Activated T-helper 17 cell treated with anti-CD3 and anti-CD28 coated beads, Interleukin-2, amount 50 U/mL, for 72 hours (primary cell): ENCODE measurements around the gene SCN3A. TPM values are rescaled to one million over a fixed set of nuclear protein-coding genes. Genes with fewer than 3 reads are reported as not detected.

Experiments
- ATAC-seq: fragments of 150-1000 bp; cut with Tn5 transposase; replicated peaks from 2 replicates; pipeline ENCODE4 v1.10.0; 2021; ENCODE audit warnings: mild to moderate bottlenecking, moderate library complexity
- H3K27ac Mint-ChIP-seq: one replicate; pipeline ENCODE4 v1.8.0; 2022; ENCODE audit warnings: mixed read lengths
- H3K27me3 Mint-ChIP-seq: one replicate; pipeline ENCODE4 v1.8.0; 2022; ENCODE audit warnings: mixed read lengths
- H3K36me3 Mint-ChIP-seq: one replicate; pipeline ENCODE4 v1.8.0; 2022; ENCODE audit warnings: low read depth, mild to moderate bottlenecking, mixed read lengths
- H3K4me1 Mint-ChIP-seq: one replicate; pipeline ENCODE4 v1.8.0; 2022; ENCODE audit warnings: mixed read lengths
- H3K4me3 Mint-ChIP-seq: one replicate; pipeline ENCODE4 v1.8.0; 2022; ENCODE audit warnings: mild to moderate bottlenecking, mixed read lengths
- H3K9me3 Mint-ChIP-seq: one replicate; pipeline ENCODE4 v1.8.0; 2022; ENCODE audit warnings: mixed read lengths
- total RNA-seq, 2 donors: library from RNA; stranded (reverse); gene quantifications; one replicate each; pipeline ENCODE4 v1.2.3, GENCODE V29; 2022

The SCN3A gene
- total RNA-seq, 2 donors from 2014 or later = not detected

DNA sequence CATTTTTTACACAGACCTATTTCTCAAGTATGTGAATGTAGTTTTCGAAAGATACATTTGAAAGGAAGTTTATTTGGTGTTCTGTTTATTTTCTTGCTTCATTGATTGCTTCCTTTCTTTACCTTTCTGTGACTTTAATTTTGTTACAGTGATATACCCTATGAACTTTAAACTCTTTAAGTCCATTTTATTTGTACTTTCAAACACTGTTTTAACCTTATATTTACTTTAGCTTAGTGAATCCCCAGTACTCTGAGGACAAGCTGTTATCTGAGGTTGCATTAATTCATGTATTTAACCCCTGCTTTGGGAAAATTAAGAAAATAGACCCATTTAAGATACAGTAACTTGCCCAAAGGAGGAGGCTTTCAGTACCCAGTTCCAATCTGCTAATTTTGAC, 93.5 kb downstream of the SCN3A start:
- Mint-ChIP-seq H3K36me3 (no peaks in the 10 kb centered on the region), H3K4me1 (no peaks in the 10 kb centered on the region), H3K4me3 (no peak overlapping the region), H3K9me3 (no peaks in the 10 kb centered on the region), H3K27me3 (no peaks in the 10 kb centered on the region), H3K27ac (no peak overlapping the region)
- no peak for ATAC-seq

DNA sequence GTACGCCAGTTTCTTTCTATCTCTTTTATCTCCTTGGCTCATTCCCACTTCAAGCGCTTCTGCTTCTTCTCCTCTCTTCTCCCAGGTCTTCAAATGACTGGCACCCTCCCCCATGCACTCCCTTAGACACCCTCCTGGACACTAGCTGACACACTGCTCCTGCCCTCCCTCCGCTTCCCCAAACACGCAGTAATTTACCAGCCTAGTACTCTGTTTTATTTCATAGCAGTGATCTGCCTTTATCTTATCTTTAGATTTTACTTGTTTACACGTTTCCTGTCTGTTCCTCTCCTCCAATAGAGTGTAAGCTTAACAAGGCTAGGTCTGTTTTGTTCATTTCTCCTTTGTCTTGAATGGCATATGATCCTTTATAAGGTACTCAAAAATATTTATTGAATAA, 93.9 kb downstream of the SCN3A start:
- Mint-ChIP-seq H3K27me3 (no peaks in the 10 kb centered on the region), H3K4me1 (no peaks in the 10 kb centered on the region), H3K4me3 (no peak overlapping the region), H3K27ac (no peak overlapping the region), H3K9me3 (no peaks in the 10 kb centered on the region), H3K36me3 (no peaks in the 10 kb centered on the region)
- no peak for ATAC-seq

DNA sequence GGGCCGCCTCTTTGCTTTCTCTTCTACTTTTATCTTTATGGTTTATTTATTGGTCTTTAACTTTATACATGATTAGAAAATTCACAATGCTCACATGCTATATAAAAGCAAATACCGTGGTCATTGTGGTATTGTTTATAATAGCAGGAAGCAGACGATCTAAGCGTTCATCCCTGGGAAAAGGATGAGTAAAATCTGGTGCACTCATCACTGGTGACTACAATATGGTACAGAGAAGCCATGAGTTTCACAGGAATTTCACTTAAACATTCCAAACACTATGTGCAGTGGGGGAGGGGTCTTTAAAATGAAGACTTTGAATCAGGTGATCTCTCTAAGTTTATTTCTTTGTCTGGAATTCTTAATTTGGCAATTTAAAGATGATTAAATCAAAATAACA, 97.9 kb downstream of the SCN3A start:
- Mint-ChIP-seq H3K4me3 (no peak overlapping the region), H3K36me3 (no peaks in the 10 kb centered on the region), H3K27me3 (no peaks in the 10 kb centered on the region), H3K27ac (no peak overlapping the region), H3K4me1 (no peaks in the 10 kb centered on the region), H3K9me3 (no peaks in the 10 kb centered on the region)
- ATAC-seq = no peak

DNA sequence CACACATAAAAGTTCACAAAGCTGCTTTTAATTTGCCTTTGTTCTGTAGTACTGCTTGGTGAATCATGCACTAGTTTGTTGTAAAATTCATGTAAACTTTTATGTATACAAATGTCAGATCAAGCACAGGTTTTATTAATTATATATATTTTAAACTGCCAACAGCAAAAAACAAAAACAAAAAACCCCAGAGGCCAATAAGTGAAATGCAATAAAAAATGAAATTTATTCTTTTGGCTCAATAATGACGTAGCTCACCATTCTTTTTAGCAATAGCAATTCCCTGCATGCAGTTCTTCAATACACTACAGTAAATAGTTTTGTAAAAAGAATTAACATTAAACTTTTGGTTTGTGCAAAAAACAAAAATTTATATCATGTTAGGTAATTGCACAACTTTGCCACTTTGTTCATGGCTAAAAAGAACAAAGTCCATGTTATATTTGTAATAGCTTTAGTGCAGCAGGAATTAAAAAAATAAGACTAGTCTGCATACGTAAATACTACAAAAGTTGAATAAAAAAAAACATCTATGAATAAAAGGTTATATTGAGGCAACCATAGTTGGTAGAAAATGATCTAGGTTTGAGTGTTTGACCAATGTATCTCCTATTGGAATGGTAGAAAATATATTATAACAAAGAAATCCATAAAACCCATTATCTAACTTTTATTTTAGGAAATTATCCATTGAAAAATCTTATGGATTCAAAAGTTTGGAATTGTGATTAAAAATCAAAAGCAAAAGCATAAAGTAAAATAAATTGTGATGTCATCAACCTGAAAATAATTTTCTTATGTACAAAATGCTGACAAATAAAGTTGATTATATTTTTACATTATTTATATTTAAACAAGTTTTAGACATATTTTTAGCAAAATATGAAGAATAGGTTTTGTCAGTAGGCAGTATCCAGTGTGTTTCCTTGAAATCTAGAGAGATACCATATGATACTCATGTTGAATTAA, 115.6 kb downstream of the SCN3A start:
- Mint-ChIP-seq H3K36me3 (no peaks in the 10 kb centered on the region), H3K4me3 (no peak overlapping the region), H3K27ac (no peak overlapping the region), H3K27me3 (no peaks in the 10 kb centered on the region), H3K9me3 (peaks cover 10% of the 10 kb centered on the region), H3K4me1 (no peaks in the 10 kb centered on the region)
- no peak for ATAC-seq

DNA sequence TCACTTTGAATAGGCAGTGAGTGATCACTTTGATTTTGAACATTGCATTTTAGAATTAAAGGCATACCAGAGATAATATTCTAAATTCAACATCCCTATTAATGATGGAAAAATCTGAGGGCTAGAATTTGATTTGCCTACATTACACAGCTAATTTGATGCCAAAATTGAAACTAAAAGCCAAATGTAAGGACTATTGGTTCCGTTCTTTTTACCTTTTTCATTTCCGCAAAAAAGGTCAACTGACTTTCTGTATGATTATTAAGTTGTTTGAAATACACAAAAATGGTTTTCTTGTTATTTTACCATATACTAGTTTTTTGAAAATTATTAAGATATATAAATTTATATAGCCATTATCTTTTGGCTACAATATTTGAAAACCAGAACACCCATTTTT, 117.5 kb downstream of the SCN3A start:
- H3K9me3 Mint-ChIP-seq = peaks cover 20% of the 10 kb centered on the region
- H3K27ac Mint-ChIP-seq = no peak overlapping the region
- no peaks in the 10 kb centered on the region for H3K4me1 Mint-ChIP-seq
- no peak for ATAC-seq
- H3K27me3 Mint-ChIP-seq = no peaks in the 10 kb centered on the region
- H3K4me3 Mint-ChIP-seq = no peak overlapping the region
- no peaks in the 10 kb centered on the region for H3K36me3 Mint-ChIP-seq

DNA sequence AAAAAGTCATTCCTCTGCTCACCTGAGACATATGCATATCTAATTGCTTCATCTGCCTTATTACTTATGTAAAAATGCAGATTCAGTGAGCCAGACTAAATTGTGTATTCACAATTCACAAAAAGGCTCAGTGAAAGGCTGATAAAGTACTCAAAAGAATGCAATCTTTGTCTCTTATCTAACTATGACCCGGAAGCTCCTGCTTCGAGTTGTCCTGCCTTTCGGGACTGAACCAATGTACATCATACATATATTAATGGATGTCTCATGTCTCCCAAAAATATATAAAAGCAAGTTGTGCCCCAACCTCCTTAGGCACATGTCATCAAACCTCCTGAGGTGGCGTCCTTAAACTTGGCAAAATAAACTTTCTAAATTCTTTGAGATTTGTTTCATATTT, 120.5 kb downstream of the SCN3A start:
- Mint-ChIP-seq H3K27ac (no peak overlapping the region), H3K4me3 (no peak overlapping the region), H3K4me1 (no peaks in the 10 kb centered on the region), H3K36me3 (no peaks in the 10 kb centered on the region), H3K9me3 (peaks cover 13% of the 10 kb centered on the region), H3K27me3 (no peaks in the 10 kb centered on the region)
- no peak for ATAC-seq

DNA sequence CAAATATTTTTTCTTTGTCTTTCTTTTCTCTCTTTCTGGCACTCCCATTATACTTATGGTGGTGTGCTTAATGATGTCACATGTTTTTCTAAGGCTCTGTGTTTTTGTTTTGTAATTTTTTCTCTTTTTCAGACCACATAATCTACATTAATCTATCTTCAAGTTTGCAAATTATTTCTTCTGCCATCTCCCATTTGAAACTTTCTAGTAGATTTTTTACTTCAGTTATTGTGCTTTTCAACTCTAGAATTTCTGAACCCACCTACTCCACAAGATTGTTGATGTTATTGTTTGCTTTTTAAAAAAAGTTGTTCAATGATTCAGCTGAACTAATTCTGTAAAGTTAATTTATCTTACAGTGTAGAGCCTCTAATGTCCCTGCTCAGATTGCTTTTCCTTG, 121.4 kb downstream of the SCN3A start:
- Mint-ChIP-seq H3K36me3 (no peaks in the 10 kb centered on the region), H3K27me3 (no peaks in the 10 kb centered on the region), H3K4me3 (no peak overlapping the region), H3K27ac (no peak overlapping the region), H3K4me1 (no peaks in the 10 kb centered on the region), H3K9me3 (peaks cover 13% of the 10 kb centered on the region)
- no peak for ATAC-seq

DNA sequence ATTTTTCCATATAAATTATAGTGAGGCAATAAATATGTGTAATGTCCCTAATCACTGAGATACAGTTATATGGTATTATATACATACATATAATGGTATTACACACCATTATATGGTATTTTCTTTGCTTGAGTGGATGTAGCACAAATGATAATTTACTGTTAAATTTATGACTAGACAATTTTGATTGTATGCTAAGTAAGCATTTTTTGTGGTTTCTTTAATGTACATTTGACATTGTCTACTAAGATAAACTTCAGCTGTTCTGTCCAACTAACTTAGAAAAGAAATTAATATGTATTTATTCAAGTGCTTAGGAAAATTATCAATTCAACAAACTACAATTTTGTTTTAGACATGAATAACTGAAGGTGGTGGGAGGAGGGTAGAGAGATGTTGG, 122.6 kb downstream of the SCN3A start:
- ATAC-seq = no peak
- Mint-ChIP-seq H3K27me3 (no peaks in the 10 kb centered on the region), H3K4me1 (no peaks in the 10 kb centered on the region), H3K27ac (no peak overlapping the region), H3K36me3 (no peaks in the 10 kb centered on the region), H3K4me3 (no peak overlapping the region), H3K9me3 (peaks cover 13% of the 10 kb centered on the region)

DNA sequence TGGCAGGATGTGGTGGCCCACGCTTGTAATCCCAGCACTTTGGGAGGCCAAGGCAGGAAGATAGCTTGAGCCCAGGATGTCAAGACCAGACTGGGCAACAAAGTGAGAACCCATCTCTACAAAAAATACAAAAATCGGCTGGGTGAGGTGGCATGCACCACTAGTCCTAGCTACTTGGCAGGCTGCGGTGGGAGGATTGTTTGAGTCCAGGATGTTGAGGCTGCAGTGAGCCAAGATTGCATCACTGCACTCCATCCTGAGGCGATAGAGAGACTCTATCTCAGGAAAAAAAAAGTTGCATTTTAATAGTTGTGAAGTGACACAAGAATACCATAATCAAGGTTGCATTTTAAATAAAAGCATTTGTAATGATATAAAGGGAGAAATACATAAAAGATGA, 124.4 kb downstream of the SCN3A start:
- no peak overlapping the region for H3K27ac Mint-ChIP-seq
- no peak for ATAC-seq
- H3K27me3 Mint-ChIP-seq = no peaks in the 10 kb centered on the region
- peaks cover 13% of the 10 kb centered on the region for H3K9me3 Mint-ChIP-seq
- H3K4me1 Mint-ChIP-seq = no peaks in the 10 kb centered on the region
- H3K4me3 Mint-ChIP-seq = no peak overlapping the region
- H3K36me3 Mint-ChIP-seq = no peaks in the 10 kb centered on the region

DNA sequence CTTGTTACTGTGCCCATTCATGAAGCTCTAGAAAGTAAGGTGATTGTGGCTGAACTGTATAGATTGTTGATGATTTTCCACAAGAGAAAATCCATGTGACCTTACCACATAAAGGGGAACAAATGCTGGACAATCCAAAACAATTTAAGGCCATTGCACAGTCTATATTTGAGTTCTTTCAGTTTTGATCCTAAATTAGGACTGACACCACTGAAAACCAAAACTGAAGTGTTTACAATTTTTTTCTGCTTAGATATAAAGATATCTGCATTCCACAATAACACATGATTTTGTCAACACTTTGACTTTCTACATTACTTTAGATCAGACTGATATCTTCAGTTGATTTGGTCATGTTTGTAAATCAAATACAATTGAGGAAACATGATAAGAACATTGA, 124.9 kb downstream of the SCN3A start:
- Mint-ChIP-seq H3K4me3 (no peak overlapping the region), H3K27ac (no peak overlapping the region), H3K4me1 (no peaks in the 10 kb centered on the region), H3K27me3 (no peaks in the 10 kb centered on the region), H3K9me3 (peaks cover 11% of the 10 kb centered on the region), H3K36me3 (no peaks in the 10 kb centered on the region)
- ATAC-seq = no peak

DNA sequence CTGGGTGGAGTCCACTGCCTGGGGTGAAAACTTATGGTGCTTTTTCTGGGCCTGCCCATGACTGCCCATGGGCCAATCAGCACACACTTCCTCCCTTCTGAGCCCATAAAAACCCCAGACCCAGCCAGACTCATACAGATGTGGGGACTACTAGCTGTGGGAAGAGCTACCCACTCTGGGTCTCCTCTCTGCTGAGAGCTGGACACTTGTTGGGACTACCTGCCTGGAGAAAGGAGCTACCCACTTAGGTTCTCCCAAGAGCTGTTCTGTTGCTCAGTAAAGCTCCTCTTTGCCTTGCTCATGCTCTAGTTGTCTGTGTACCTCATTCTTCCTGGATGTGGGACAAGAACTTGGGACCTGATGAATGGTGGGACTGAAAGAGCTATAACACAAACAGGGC, 129.0 kb downstream of the SCN3A start:
- Mint-ChIP-seq H3K36me3 (no peaks in the 10 kb centered on the region), H3K4me3 (no peak overlapping the region), H3K27me3 (peaks cover 6% of the 10 kb centered on the region), H3K9me3 (peaks cover 7% of the 10 kb centered on the region), H3K27ac (no peak overlapping the region), H3K4me1 (no peaks in the 10 kb centered on the region)
- no peak for ATAC-seq

DNA sequence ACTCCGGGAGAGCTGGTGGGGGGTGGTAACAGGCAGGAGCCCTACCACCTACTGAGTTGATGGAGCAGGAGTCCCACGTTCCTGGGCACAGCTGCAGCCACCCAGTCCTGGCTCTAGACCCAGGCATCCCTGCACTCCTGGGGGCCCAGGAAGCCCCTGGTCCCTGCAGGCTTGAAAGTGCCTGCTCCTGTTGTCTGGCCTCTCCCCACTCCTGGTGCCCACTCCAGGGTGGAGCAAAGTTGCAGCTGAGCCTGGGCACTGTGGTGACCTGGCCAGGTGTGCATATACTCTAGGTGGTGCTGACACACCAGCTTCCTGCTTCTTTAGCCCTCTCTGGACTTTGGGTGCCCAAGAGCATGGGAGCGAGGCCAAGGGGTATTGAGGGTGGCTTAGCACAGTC, 129.5 kb downstream of the SCN3A start:
- Mint-ChIP-seq H3K36me3 (no peaks in the 10 kb centered on the region), H3K4me3 (no peak overlapping the region), H3K9me3 (peaks cover 7% of the 10 kb centered on the region), H3K27me3 (peaks cover 6% of the 10 kb centered on the region), H3K27ac (no peak overlapping the region), H3K4me1 (no peaks in the 10 kb centered on the region)
- no peak for ATAC-seq

DNA sequence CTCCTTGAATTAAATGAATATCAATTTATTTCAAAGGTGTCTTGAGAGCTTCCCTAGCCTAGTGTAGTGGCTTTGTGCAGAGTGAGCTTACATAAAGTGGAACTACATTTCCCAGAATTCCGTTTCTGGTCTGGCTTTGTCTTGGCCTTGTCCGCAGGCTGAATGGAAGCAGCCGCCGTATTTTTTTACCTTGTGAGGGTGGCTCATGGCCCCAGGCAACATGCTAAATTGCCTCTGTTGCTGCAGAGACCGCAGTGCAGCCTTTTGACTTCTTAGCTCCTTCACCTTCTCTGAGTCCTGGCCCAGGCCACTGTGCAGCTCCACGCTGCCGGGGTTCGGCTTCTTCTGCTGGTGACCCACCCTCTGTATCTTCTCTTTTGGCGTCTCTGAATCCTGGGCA, 133.8 kb downstream of the SCN3A start:
- Mint-ChIP-seq H3K27me3 (peaks cover 10% of the 10 kb centered on the region), H3K36me3 (no peaks in the 10 kb centered on the region), H3K4me1 (no peaks in the 10 kb centered on the region), H3K9me3 (peaks cover 7% of the 10 kb centered on the region), H3K27ac (no peak overlapping the region), H3K4me3 (no peak overlapping the region)
- ATAC-seq = no peak

DNA sequence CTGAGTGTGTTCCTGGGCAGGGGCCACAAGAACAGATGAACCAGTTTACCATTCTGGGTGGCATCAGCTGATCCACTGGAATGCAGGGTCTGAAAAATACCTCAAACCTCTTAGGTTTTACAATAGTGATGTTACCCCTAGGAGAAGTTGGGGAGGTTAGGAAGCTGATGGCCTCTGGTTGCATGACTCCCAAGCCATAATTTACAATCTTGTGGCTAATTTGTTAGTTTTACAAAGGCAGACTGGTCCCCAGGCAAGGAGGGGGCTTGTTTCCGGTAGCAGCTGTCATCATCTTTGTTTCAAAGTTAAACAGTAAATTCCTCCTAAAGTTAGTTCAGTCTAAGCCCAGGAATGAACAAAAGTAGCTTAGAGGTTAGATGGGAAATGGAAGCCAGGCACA, 134.7 kb downstream of the SCN3A start:
- peaks cover 7% of the 10 kb centered on the region for H3K9me3 Mint-ChIP-seq
- H3K36me3 Mint-ChIP-seq = no peaks in the 10 kb centered on the region
- H3K4me3 Mint-ChIP-seq = no peak overlapping the region
- peaks cover 10% of the 10 kb centered on the region for H3K27me3 Mint-ChIP-seq
- H3K27ac Mint-ChIP-seq = no peak overlapping the region
- no peaks in the 10 kb centered on the region for H3K4me1 Mint-ChIP-seq
- no peak for ATAC-seq

DNA sequence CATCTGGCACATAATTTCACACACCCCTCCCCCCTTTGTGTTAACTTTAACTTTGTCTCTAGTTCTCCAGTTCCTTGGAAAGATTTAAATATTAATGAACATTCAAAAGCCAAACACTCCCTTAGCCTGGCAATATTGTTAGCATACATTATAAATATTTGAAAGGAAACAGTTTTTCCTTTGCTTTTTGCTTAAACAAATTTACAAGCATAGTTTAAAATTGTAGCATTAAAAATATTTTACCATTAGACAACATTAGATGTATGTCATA, 135.4 kb downstream of the SCN3A start:
- Mint-ChIP-seq H3K27ac (no peak overlapping the region), H3K27me3 (peaks cover 10% of the 10 kb centered on the region), H3K4me1 (no peaks in the 10 kb centered on the region), H3K36me3 (no peaks in the 10 kb centered on the region), H3K4me3 (no peak overlapping the region), H3K9me3 (peaks cover 1% of the 10 kb centered on the region)
- ATAC-seq = no peak
